Measurements from ENCODE around the gene MIER2.
A peak's percentile ranks its signal among the peaks of the same experiment; 100 is the strongest.

MIER2 gene

GRCh38 chr19:292281-292884 lies 52.2 kb downstream of the MIER2 start:
- no peaks in the 10 kb centered on the region for H3K36me3 Mint-ChIP-seq
- no peak overlapping the region for H3K27ac Mint-ChIP-seq
- no peaks in the 10 kb centered on the region for H3K9me3 Mint-ChIP-seq
- ATAC-seq (replicated peaks) = no peak
- peaks cover 5 to 16% of the 10 kb centered on the region in 2 donors for H3K4me1 Mint-ChIP-seq
- H3K27me3 Mint-ChIP-seq = peaks cover 61 to 86% of the 10 kb centered on the region in 2 donors
- no peak for DNase-seq
- H3K4me3 Mint-ChIP-seq = peak overlapping the region in 1 of 2 donors; percentile 31

- Mint-ChIP-seq H3K4me3 (no peak overlapping the region), H3K27ac (no peak overlapping the region), H3K4me1 (peaks cover 5 to 16% of the 10 kb centered on the region in 2 donors), H3K27me3 (peaks cover 61 to 82% of the 10 kb centered on the region in 2 donors), H3K9me3 (no peaks in the 10 kb centered on the region), H3K36me3 (no peaks in the 10 kb centered on the region)
- no peak for ATAC-seq (replicated peaks)
- no peak for DNase-seq
Measured at GRCh38 chr19:291561-292280, 52.9 kb downstream of the MIER2 start.

- DNase-seq (no peak), ATAC-seq (replicated peaks) (no peak)
- Mint-ChIP-seq H3K27me3 (peaks cover 57 to 76% of the 10 kb centered on the region in 2 donors), H3K9me3 (no peaks in the 10 kb centered on the region), H3K27ac (no peak within 1 kb of the TSS), H3K36me3 (no peaks in the 10 kb centered on the region), H3K4me3 (peak within 1 kb of the TSS in 1 of 2 donors; percentile 25), H3K4me1 (peaks cover 5 to 16% of the 10 kb centered on the region in 2 donors)
Measured at GRCh38 chr19:291006-291521, 53.5 kb downstream of the MIER2 start, which contains the start of gene PLPP2. TSS of gene PLPP2 (minus strand) at chr19:291403. CDS start at chr19:291336, 67 bp downstream.

GRCh38 chr19:290372-291005 lies 54.1 kb downstream of the MIER2 start:
- Mint-ChIP-seq H3K36me3 (no peaks in the 10 kb centered on the region), H3K4me3 (peak overlapping the region in 1 of 2 donors; percentile 25), H3K27ac (no peak overlapping the region), H3K4me1 (peaks cover 5 to 16% of the 10 kb centered on the region in 2 donors), H3K9me3 (no peaks in the 10 kb centered on the region), H3K27me3 (peaks cover 53 to 70% of the 10 kb centered on the region in 2 donors)
- ATAC-seq (replicated peaks) (no peak), DNase-seq (no peak)

- Mint-ChIP-seq H3K4me3 (peak overlapping the region in 1 of 2 donors; percentile 25), H3K36me3 (no peaks in the 10 kb centered on the region), H3K9me3 (no peaks in the 10 kb centered on the region), H3K4me1 (peaks cover 5 to 11% of the 10 kb centered on the region in 2 donors), H3K27ac (no peak overlapping the region), H3K27me3 (peaks cover 47 to 64% of the 10 kb centered on the region in 2 donors)
- DNase-seq = no peak
- peak; percentile 59 to 62 for ATAC-seq (replicated peaks)
Measured at GRCh38 chr19:289651-290371, 54.8 kb downstream of the MIER2 start.

GRCh38 chr19:288911-289310 lies 55.7 kb downstream of the MIER2 start:
- DNase-seq (no peak), ATAC-seq (replicated peaks) (no peak)
- peaks cover 39 to 62% of the 10 kb centered on the region in 2 donors for H3K27me3 Mint-ChIP-seq
- no peaks in the 10 kb centered on the region for H3K36me3 Mint-ChIP-seq
- no peak overlapping the region for H3K27ac Mint-ChIP-seq
- peaks cover 2 to 5% of the 10 kb centered on the region in 2 donors for H3K4me1 Mint-ChIP-seq
- H3K9me3 Mint-ChIP-seq = no peaks in the 10 kb centered on the region
- peak overlapping the region in 1 of 2 donors; percentile 22 for H3K4me3 Mint-ChIP-seq

- Mint-ChIP-seq H3K4me3 (no peak overlapping the region), H3K36me3 (no peaks in the 10 kb centered on the region), H3K27ac (no peak overlapping the region), H3K27me3 (peaks cover 35 to 60% of the 10 kb centered on the region in 2 donors), H3K9me3 (no peaks in the 10 kb centered on the region), H3K4me1 (peaks cover 2 to 5% of the 10 kb centered on the region in 2 donors)
- ATAC-seq (replicated peaks) = no peak
- no peak for DNase-seq
Measured at GRCh38 chr19:287381-287871, 57.2 kb downstream of the MIER2 start.

GRCh38 chr19:283395-283794 lies 61.2 kb downstream of the MIER2 start:
- no peaks in the 10 kb centered on the region for H3K36me3 Mint-ChIP-seq
- no peaks in the 10 kb centered on the region for H3K9me3 Mint-ChIP-seq
- DNase-seq (no peak), ATAC-seq (replicated peaks) (no peak)
- peaks cover 32 to 57% of the 10 kb centered on the region in 2 donors for H3K27me3 Mint-ChIP-seq
- H3K4me1 Mint-ChIP-seq = no peaks in the 10 kb centered on the region
- no peak overlapping the region for H3K27ac Mint-ChIP-seq
- H3K4me3 Mint-ChIP-seq = no peak overlapping the region

GRCh38 chr19:282501-282900 lies 62.1 kb downstream of the MIER2 start:
- no peaks in the 10 kb centered on the region for H3K36me3 Mint-ChIP-seq
- DNase-seq = no peak
- H3K27ac Mint-ChIP-seq = no peak overlapping the region
- no peak overlapping the region for H3K4me3 Mint-ChIP-seq
- peaks cover 32 to 57% of the 10 kb centered on the region in 2 donors for H3K27me3 Mint-ChIP-seq
- H3K9me3 Mint-ChIP-seq = no peaks in the 10 kb centered on the region
- H3K4me1 Mint-ChIP-seq = no peaks in the 10 kb centered on the region
- no peak for ATAC-seq (replicated peaks)

GRCh38 chr19:281992-282391 lies 62.6 kb downstream of the MIER2 start:
- H3K4me3 Mint-ChIP-seq = no peak overlapping the region
- H3K9me3 Mint-ChIP-seq = no peaks in the 10 kb centered on the region
- H3K27me3 Mint-ChIP-seq = peaks cover 37 to 60% of the 10 kb centered on the region in 2 donors
- DNase-seq = no peak
- ATAC-seq (replicated peaks) = no peak
- H3K27ac Mint-ChIP-seq = no peak overlapping the region
- H3K4me1 Mint-ChIP-seq = no peaks in the 10 kb centered on the region
- H3K36me3 Mint-ChIP-seq = no peaks in the 10 kb centered on the region

GRCh38 chr19:281156-281853 lies 63.3 kb downstream of the MIER2 start:
- DNase-seq (no peak), ATAC-seq (replicated peaks) (no peak)
- Mint-ChIP-seq H3K9me3 (no peaks in the 10 kb centered on the region), H3K4me1 (no peaks in the 10 kb centered on the region), H3K27me3 (peaks cover 39 to 61% of the 10 kb centered on the region in 2 donors), H3K36me3 (no peaks in the 10 kb centered on the region), H3K27ac (no peak overlapping the region), H3K4me3 (no peak overlapping the region)

GRCh38 chr19:280541-281009 lies 64.0 kb downstream of the MIER2 start:
- Mint-ChIP-seq H3K27me3 (peaks cover 39 to 67% of the 10 kb centered on the region in 2 donors), H3K4me3 (no peak overlapping the region), H3K9me3 (no peaks in the 10 kb centered on the region), H3K4me1 (no peaks in the 10 kb centered on the region), H3K27ac (no peak overlapping the region), H3K36me3 (no peaks in the 10 kb centered on the region)
- DNase-seq = no peak
- no peak for ATAC-seq (replicated peaks)

- H3K36me3 Mint-ChIP-seq = no peaks in the 10 kb centered on the region
- H3K4me3 Mint-ChIP-seq = no peak overlapping the region
- no peaks in the 10 kb centered on the region for H3K9me3 Mint-ChIP-seq
- ATAC-seq (replicated peaks) (no peak), DNase-seq (no peak)
- no peak overlapping the region for H3K27ac Mint-ChIP-seq
- peaks cover 46 to 72% of the 10 kb centered on the region in 2 donors for H3K27me3 Mint-ChIP-seq
- no peaks in the 10 kb centered on the region for H3K4me1 Mint-ChIP-seq
Measured at GRCh38 chr19:279656-280055, 64.9 kb downstream of the MIER2 start.

All from stimulated activated naive B cell treated with anti-CD40 and anti-IgM and Interleukin-4, amounts not matched to agents 10 μg/mL and 1 μg/mL and 100 μg/mL, for 72 hours (primary cell).